ENCODE results near the gene SPEG.

Gene SPEG

DNA sequence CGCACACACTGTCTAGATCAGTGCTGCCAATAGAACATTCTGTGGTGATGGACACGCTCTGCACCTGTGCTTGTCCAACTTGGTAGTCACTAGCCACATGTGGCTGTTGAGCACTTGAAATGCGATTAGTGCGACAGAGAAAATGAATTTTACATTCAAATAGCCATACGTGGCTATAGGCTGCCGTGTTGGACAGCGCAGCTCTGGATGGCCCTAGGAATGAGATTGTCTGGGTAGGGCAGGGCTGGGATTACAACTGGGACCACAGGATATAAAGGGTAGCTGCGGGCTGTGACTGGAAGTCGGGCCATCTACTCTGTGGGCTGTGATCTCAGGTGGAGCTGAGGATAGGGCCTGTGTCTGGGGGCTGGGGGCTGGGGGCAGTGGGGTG lies 84.9 kb downstream of the SPEG start:
- DNase-seq = no peak
- intact Hi-C loops (cut with DNase I) = no loop called here

- peak in 1 of 10 donors; percentile 23 for DNase-seq
- intact Hi-C loops (cut with DNase I) = loop anchor here (5.0 kb wide), 1 partner anchor 38 kb away; no protein-coding TSS in a partner anchor
Measured at GRCh38 chr2:219520079-219520478, 85.4 kb downstream of the SPEG start.

- intact Hi-C loops (cut with DNase I) = loop anchor here (5.0 kb wide), 1 partner anchor 39 kb away; no protein-coding TSS in a partner anchor
- DNase-seq = peak in 2 of 10 donors; percentile 66 to 86
Measured at GRCh38 chr2:219521066-219521880, 86.6 kb downstream of the SPEG start.

DNA sequence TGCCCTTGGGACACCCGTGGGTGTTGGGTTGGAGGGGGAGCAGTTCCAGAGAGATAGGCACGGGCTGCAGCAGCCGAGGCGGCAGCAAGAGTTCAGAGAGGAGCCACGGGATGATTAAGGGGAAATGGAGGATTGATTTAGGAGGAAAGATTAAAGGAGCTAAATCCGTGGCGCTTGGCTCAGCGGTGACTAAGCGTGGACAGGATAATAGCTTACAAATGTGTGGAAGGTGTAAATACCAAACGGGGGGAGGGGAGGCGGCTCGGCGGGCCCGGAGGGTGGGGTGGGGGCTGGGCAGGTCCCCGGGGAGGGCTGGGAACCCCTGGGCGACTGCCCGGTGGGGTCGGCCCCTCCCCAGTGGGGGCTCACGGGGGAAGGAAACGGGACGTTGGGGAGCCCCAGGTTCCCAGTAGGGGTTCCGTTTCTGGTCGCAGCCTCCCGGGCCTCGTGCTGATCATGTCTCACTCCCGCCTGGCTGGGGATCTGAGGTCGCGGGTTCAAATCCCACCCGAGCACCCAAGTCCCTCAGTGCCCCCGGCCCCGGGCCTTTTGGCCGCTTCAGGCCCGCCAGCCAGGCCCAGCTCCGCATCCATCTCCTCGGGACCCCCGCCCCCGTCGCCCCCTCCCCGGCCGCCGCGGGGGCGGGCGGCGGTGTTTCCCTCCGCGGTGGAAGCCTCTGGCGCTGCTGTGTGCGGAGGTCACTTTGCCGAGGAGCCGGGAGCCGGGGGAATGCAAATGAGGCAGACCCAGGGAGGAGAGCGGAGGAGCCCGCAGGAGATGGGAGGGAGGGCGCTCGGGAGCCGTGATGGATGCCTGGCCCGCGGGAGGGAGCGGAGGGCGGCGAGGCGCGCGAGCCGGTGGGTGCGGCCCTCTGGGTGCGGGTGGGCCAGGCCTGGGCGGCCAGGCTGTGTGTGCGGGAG lies 87.7 kb downstream of the SPEG start:
- DNase-seq = peak in 6 of 10 donors; percentile 28 to 93 (median 72)
- intact Hi-C loops (cut with DNase I) = loop anchor here (5.0 kb wide), 1 partner anchor 40 kb away; no protein-coding TSS in a partner anchor

DNA sequence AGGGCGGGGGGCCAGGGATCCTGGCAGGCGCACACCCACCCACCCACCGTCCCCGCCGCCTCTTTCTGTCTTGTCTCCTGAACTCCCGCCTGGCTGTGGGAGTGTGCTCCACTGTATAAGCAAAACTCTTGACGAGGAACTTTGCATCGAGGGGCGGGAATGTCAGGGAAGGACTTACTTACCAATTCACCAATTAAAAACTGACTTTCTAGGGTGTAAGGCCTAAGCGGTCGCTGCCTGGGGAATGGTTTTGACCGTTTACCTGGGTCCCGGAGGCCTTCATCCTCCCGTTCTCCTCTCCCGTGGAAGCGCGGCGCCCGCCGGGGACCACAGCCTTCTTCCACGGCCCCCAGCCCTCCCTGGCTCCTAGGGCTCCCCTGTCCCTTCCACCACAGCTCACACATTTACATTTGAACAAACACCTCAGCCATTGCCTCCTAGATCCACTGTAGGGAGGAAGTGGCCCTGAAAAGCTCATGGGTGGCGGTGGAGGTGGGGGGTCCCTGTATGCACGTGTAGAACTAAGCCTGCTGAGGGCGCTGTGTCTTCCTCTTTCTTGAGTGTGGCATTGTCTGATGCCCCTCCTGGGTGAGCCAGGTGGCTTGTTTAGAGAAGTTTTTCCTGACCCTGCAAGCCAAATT lies 88.5 kb downstream of the SPEG start:
- DNase-seq = peak in 1 of 10 donors; percentile 51
- intact Hi-C loops (cut with DNase I) = loop anchor here (5.0 kb wide), 1 partner anchor 41 kb away; no protein-coding TSS in a partner anchor

DNA sequence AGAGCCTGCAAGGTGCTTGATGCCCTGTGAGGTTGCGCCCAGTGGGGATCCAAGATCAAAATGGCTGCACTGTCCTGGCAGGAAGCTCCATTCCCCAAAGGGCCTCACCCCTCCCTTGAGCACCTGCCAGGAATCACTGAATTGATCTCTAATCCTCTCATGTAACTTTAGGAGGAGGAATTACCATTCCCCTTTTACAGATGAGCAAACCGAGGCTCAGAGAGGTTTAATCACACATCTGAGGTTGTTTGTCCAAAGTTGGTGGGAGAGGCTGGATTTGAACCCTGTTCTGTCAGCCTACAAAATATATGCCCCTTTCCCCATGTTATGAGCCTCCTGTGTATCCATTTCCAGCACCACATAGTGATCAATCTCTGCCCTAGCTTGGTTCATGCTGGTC lies 90.2 kb downstream of the SPEG start:
- DNase-seq = no peak
- intact Hi-C loops (cut with DNase I) = loop anchor here (5.0 kb wide), 1 partner anchor 43 kb away; no protein-coding TSS in a partner anchor

GRCh38 chr2:219525533-219526232 lies 91.0 kb downstream of the SPEG start:
- DNase-seq = peak in 1 of 10 donors; percentile 35
- intact Hi-C loops (cut with DNase I) = no loop called here

- intact Hi-C loops (cut with DNase I) = no loop called here
Measured at GRCh38 chr2:219526320-219527075, 91.9 kb downstream of the SPEG start.

DNA sequence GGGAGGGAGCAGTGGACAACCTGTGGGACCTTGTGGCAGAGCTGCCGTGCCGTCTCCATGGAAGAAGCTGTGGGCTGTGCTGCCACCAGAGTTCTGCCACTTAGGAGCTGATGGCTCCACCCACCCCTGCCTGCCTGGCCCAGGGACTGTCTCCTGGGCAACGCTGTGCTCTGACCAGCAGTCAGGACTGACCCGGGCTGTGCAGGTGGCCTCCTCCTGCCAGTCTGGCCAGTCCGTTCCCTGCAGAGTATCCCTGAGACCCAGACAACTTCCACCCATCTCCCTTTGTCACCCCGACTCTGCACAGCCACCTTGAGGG lies 92.4 kb downstream of the SPEG start:
- intact Hi-C loops (cut with DNase I) = no loop called here
- DNase-seq = peak in 2 of 10 donors; percentile 74 to 76

More at GRCh38 chr2:219526320-219527075, 91.9 kb downstream of the SPEG start:
- DNase-seq = peak in 1 of 10 donors; percentile 25

GRCh38 chr2:219527472-219527871 lies 92.8 kb downstream of the SPEG start:
- no peak for DNase-seq
- intact Hi-C loops (cut with DNase I) = no loop called here

GRCh38 chr2:219530048-219530963 lies 95.7 kb downstream of the SPEG start:
- DNase-seq = peak; percentile 78 to 99 (median 90)
- intact Hi-C loops (cut with DNase I) = loop anchor here (1.0 kb wide), 5 partner anchors 21 to 127 kb away; partner anchors contain the start of gene GMPPA

DNA sequence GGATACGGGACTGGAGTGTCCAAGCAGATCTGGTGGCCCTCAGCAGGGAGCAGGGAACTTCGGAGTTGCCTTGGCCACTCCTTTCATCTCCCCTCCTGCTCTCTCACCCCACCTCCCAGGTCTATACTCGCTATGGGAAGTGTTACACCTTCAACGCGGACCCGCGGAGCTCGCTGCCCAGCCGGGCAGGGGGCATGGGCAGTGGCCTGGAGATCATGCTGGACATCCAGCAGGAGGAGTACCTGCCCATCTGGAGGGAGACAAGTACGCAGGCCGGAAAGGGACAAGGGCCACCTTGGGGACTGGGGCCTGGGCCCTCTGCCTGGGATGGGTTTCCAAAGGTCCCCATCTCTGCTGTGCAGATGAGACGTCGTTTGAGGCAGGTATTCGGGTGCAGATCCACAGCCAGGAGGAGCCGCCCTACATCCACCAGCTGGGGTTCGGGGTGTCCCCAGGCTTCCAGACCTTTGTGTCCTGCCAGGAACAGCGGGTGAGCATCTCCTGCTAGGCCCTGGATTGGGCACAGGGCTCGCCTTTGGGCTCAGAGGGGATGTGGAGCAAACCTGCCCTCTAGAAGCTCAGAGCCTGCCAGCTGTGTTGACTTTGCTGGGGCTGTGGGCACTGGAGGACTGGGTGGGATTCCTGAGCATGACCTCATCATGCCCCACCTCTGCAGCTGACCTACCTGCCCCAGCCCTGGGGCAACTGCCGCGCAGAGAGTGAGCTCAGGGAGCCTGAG lies 97.2 kb downstream of the SPEG start:
- intact Hi-C loops (cut with DNase I) = no loop called here
- peak in 2 of 10 donors; percentile 64 to 73 for DNase-seq

GRCh38 chr2:219532378-219532649 lies 97.7 kb downstream of the SPEG start:
- DNase-seq = peak in 2 of 10 donors; percentile 77 to 88
- intact Hi-C loops (cut with DNase I) = no loop called here

- peak in 1 of 10 donors; percentile 26 for DNase-seq
- intact Hi-C loops (cut with DNase I) = no loop called here
Measured at GRCh38 chr2:219533930-219534661, 99.5 kb downstream of the SPEG start.

- intact Hi-C loops (cut with DNase I) = no loop called here
- peak in 2 of 10 donors; percentile 66 to 81 for DNase-seq
Measured at GRCh38 chr2:219536425-219536824, 101.8 kb downstream of the SPEG start.

GRCh38 chr2:219536967-219537366 lies 102.3 kb downstream of the SPEG start:
- DNase-seq = peak in 1 of 10 donors; percentile 47
- intact Hi-C loops (cut with DNase I) = no loop called here

Data from posterior cingulate gyrus (tissue), 11 donors.